CD4-positive, alpha-beta T cell treated with Interleukin-15 for 4 hours (primary cell): Measurements from ENCODE around the gene UBA1.

Experiments
- DNase-seq: peaks from one replicate; pipeline ENCODE4 v3.0.0-alpha.2; 2020; ENCODE audit warnings: low spot score

Gene UBA1

DNA sequence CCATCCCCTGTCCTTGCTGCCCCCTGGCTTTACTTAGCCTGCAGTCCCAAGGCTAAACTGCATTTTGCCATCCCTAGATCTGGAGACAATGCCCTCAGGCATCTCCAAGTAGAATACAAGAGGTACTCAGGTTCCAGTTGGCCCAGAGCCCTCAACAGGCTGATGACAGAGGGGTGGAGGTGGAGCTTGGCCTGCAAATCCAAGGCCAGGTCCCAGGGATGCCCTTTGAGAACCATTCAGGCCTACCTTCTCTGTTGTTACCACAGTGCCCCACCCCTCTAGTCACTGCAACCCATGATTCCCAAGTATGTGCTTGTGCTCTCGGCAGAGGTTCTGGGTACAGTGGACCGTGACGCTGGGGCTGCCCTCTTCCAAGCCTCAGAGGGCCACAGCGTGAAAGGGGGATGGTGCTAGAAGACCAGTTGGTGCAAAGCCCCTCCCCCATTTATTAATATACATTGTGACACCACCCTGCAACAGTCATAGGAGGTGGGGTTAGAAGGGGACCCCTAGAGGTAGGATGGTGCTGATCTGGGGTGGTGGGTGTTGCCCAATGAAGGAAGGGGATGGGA is 6.4 kb upstream of the UBA1 start:
- no peak for DNase-seq

GRCh38 chrX:47189906-47190305 is 3.7 kb upstream of the UBA1 start:
- DNase-seq = no peak

DNA sequence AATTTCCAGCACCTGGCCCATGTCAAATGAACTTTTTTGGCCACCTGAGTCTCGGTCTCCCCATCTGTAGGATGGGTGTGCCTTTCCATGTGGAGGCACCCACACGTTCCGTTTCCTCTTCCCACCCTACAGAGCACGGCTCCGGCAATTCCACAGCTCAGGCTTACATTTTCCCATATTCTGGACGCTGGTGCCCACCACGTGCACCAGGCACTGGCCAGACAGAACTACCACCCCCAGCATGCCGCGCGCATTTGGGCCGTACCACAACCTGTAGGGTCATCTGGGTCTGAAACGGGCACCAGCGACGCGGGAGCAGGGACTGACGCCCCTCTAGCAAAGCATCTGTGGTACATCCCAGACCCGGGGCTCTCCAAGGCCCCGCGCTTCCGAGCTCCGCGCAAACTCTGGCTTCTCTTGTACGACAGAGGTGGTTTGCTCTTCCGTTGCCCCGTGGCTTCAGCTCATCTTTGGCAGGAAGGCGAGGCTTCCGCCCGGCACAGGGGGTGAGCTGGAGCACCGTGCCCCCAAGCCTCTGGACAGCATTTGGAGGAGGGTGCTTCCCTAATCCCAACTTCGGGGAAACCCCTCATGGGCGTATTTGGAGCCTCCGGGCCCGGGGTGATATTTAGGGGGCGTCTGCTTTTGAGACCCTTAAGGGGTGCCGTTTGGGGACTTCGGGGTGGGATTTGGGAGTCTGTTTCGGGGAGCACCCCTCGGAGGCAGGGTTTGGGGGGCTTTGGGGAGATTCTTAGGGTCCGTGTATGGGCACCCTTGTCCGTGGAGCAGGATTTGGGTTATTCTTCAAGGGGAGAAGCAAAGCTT is 3.0 kb upstream of the UBA1 start:
- DNase-seq = peak; percentile 85

DNA sequence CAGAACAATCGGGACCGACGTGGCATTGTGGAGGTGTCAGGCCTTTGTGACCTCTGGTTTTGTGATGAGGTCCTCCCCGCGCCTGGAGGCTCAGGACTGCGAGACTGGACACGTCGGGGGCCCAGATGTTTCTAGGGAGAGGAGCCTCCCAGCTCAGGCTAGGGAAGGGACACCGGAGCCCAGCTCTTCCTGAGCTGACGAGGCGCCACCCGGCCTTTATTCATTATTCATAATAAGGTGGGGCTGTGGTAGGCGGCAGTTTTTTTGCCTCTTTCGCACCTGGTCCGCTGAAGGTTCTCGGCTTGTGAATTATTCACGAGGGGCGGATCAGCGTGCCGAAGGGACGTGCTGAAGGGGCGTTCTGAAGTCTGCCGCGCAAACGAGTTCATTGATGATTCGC is 2.3 kb upstream of the UBA1 start:
- peak; percentile 68 for DNase-seq

GRCh38 chrX:47191806-47192401 is 1.7 kb upstream of the UBA1 start:
- no peak for DNase-seq

- DNase-seq = no peak
These were observed 662 bp downstream of the UBA1 start for GRCh38 chrX:47194194-47194787.

DNA sequence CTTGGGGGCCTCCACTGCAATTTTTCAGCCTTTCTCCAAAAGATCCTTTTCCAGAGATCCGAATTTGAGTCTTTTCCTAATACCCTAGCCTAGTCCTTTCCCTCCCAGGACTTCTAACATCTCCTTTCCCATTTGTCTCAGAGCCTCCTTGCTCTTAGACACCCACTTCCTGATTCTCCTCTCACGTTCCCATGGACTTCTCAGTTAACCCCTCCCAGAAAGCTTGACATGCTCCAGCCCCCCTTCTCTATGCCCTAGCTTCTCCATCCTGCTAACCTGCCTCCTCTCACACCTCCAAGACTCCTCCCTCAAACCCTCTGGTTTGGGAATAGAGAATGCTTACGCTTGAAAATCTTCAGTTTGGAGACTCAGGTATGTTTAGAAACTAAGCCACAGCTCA is 2.5 kb downstream of the UBA1 start:
- no peak for DNase-seq

DNA sequence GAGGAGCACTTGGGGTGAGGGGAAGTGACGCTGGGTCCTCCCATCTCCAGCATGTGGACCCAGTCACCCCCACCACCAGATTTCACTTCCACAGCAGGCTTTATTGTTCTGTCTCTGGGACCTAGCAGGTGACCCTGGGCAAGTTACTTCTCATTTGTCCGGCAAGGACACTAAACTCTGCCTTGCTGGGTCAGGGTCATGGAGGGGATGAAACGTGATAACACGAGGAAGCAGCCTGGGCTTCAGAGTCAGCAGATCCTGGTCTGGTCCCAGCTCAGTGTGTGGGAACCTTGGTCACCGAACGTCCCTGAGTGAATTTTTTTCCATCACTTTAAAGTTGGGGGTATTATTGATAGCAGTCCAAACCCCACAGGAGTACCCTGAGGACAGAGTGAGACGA is 3.9 kb downstream of the UBA1 start:
- DNase-seq = no peak

GRCh38 chrX:47198026-47198686 is 4.5 kb downstream of the UBA1 start:
- DNase-seq = no peak

GRCh38 chrX:47198687-47199080 is 5.1 kb downstream of the UBA1 start:
- DNase-seq = no peak

DNA sequence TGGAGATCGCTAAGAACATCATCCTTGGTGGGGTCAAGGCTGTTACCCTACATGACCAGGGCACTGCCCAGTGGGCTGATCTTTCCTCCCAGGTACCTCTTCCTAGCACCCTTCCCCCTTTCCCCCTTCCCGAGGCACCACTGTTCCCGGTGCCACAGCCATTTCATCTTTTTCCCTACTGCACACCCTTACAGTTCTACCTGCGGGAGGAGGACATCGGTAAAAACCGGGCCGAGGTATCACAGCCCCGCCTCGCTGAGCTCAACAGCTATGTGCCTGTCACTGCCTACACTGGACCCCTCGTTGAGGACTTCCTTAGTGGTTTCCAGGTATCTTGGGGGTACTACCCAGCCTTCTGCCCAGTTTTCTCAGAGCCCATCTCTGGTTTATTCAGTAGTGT is 5.7 kb downstream of the UBA1 start:
- no peak for DNase-seq

- DNase-seq = no peak
These were observed 6.9 kb downstream of the UBA1 start for GRCh38 chrX:47200385-47201150.

- no peak for DNase-seq
These were observed 7.8 kb downstream of the UBA1 start for GRCh38 chrX:47201345-47201944.

DNA sequence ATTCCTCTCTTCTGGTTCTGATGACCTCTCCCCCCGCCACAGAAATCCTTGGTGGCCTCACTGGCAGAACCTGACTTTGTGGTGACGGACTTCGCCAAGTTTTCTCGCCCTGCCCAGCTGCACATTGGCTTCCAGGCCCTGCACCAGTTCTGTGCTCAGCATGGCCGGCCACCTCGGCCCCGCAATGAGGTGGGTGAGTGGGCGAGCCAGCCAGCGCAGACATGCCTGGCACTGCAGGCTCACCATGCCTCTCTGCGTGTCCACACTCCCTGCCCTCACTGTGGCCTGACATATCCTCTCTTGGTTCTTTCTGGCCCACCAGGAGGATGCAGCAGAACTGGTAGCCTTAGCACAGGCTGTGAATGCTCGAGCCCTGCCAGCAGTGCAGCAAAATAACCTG is 8.7 kb downstream of the UBA1 start:
- no peak for DNase-seq

DNA sequence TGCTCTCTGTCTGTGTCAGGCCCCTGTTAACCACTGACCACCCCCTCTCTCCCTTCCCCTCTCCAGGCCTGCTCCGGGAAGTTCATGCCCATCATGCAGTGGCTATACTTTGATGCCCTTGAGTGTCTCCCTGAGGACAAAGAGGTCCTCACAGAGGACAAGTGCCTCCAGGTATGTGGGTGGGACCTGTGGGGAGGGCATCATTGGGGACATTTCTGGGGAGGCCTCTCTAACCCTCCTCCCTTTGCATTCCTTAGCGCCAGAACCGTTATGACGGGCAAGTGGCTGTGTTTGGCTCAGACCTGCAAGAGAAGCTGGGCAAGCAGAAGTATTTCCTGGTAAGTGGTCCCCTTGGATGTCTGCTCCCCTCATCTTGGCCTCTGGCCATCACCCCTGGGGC is 9.2 kb downstream of the UBA1 start:
- no peak for DNase-seq

DNA sequence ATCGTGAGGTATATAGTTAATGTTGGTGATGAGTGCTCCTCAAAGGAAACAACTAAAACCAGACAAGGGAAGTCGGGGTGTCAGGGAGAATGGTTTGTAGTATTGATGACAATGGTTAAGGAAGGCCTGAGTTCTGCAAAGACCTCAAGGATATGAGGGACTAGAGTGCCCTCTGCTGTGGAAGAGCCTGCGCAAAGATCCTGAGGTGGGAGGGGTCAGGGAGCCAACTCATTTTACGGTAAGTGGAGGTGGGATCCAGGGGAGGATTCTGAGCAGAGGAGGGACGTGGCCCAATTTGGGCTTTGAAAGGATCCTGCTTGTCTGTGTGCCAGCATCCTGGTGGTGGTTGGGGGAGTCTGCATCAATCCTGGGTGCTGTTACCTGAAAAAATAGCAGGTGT is 11.3 kb downstream of the UBA1 start:
- DNase-seq = no peak

DNA sequence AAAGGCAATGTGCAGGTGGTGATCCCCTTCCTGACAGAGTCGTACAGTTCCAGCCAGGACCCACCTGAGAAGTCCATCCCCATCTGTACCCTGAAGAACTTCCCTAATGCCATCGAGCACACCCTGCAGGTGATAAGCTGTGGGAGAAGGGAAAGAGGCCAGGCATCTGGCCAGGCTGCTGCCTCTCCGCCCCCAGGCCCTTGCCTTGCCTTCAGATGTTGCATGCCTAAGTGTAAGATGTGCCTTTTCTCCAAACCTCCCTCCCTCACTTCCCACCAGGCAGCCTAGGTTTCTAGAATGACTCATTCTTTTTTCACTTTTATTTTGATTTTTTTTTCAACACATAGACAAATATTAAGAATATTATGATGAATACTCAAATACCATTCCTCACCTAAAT is 12.7 kb downstream of the UBA1 start:
- no peak for DNase-seq

GRCh38 chrX:47208108-47208507 is 14.5 kb downstream of the UBA1 start:
- no peak for DNase-seq

- DNase-seq = no peak
These were observed 16.0 kb downstream of the UBA1 start for GRCh38 chrX:47209508-47210238.

DNA sequence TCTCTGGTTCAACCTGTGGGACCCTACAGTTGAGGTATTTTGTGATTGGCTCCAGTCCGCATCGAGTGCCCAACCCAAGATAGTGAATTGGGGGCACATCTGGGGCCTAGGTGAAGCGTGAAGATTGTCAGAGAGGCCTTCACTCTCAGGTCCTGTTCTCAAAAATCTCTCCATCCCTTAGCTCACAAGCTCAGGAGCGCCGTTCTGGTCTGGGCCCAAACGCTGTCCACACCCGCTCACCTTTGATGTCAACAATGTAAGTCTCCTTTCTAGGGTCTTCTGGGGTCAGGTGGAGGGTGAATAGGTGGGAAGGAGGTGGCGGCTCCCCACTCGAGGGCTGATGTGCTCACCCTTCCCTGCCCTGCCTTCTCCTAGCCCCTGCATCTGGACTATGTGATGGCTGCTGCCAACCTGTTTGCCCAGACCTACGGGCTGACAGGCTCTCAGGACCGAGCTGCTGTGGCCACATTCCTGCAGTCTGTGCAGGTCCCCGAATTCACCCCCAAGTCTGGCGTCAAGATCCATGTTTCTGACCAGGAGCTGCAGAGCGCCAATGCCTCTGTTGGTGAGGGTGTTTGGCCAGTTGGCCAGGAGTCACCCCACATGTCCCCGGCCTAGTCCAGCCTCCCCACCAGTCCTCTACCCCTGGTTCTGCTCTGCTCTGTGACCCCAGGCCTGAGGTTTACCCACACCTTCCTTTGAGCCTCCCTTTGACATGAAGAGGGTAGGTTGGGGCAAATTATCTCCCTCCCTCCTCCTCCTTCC is 17.2 kb downstream of the UBA1 start:
- DNase-seq = no peak
